ENCODE results near the gene RPP25L.

Gene RPP25L

GRCh38 chr9:34588671-34589635 lies 22.9 kb downstream of the RPP25L start:
- H3K9me3 ChIP-seq (ENCODE audit: severe bottlenecking), result no peaks in the 10 kb centered on the region
- no peak overlapping the region for H3K27ac ChIP-seq
- peaks cover 15% of the 10 kb centered on the region for H3K27me3 ChIP-seq (ENCODE audit: insufficient read depth, low read depth, severe bottlenecking)
- H3K36me3 ChIP-seq, result no peaks in the 10 kb centered on the region
- H3K4me3 ChIP-seq (ENCODE audit: low read depth, low read length), result peak overlapping the region; percentile 75
- TF ChIP-seq, protein P1, sequence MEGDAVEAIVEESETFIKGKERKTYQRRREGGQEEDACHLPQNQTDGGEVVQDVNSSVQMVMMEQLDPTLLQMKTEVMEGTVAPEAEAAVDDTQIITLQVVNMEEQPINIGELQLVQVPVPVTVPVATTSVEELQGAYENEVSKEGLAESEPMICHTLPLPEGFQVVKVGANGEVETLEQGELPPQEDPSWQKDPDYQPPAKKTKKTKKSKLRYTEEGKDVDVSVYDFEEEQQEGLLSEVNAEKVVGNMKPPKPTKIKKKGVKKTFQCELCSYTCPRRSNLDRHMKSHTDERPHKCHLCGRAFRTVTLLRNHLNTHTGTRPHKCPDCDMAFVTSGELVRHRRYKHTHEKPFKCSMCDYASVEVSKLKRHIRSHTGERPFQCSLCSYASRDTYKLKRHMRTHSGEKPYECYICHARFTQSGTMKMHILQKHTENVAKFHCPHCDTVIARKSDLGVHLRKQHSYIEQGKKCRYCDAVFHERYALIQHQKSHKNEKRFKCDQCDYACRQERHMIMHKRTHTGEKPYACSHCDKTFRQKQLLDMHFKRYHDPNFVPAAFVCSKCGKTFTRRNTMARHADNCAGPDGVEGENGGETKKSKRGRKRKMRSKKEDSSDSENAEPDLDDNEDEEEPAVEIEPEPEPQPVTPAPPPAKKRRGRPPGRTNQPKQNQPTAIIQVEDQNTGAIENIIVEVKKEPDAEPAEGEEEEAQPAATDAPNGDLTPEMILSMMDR (IDR thresholded peaks at IDR 0.05; ENCODE audit: low read depth, low read length), result no peak
- DNase-seq, result peak; percentile 42

GRCh38 chr9:34587271-34587670 lies 24.6 kb downstream of the RPP25L start:
- no peak for DNase-seq
- no peak overlapping the region for H3K4me3 ChIP-seq (ENCODE audit: low read depth, low read length)
- H3K27ac ChIP-seq, result no peak overlapping the region
- peaks cover 14% of the 10 kb centered on the region for H3K27me3 ChIP-seq (ENCODE audit: insufficient read depth, low read depth, severe bottlenecking)
- no peaks in the 10 kb centered on the region for H3K9me3 ChIP-seq (ENCODE audit: severe bottlenecking)
- TF ChIP-seq, protein P1 (IDR thresholded peaks at IDR 0.05; ENCODE audit: low read depth, low read length), result no peak
- H3K36me3 ChIP-seq, result no peaks in the 10 kb centered on the region

GRCh38 chr9:34585946-34586669 lies 25.8 kb downstream of the RPP25L start:
- Histone ChIP-seq H3K4me3 (ENCODE audit: low read depth, low read length) (no peak overlapping the region), H3K9me3 (ENCODE audit: severe bottlenecking) (no peaks in the 10 kb centered on the region), H3K27me3 (ENCODE audit: insufficient read depth, low read depth, severe bottlenecking) (peaks cover 3% of the 10 kb centered on the region), H3K27ac (no peak overlapping the region), H3K36me3 (no peaks in the 10 kb centered on the region)
- TF ChIP-seq, protein P1 (IDR thresholded peaks at IDR 0.05; ENCODE audit: low read depth, low read length), result no peak
- no peak for DNase-seq

DNA sequence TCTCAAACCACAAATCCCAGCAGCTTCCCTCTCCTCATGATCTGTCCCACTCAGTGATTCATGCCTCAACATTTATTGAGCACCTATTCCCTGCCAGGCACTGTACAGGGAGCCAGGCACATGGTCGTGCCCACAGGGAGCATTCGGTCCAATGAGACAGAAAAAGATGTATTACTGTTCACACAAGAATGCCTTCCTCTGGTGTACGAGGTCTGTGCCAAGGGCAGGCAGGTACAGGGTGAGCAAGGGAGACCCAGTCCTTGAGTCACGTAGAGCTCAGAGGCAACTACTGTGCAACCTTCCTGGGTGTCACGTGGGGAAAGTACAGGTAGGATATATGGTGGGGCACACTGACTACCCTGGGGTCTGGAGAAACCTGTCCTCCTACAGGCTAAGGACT lies 26.9 kb downstream of the RPP25L start:
- Histone ChIP-seq H3K9me3 (ENCODE audit: severe bottlenecking) (no peaks in the 10 kb centered on the region), H3K27ac (no peak overlapping the region), H3K36me3 (no peaks in the 10 kb centered on the region), H3K4me3 (ENCODE audit: low read depth, low read length) (no peak overlapping the region), H3K27me3 (ENCODE audit: insufficient read depth, low read depth, severe bottlenecking) (no peaks in the 10 kb centered on the region)
- DNase-seq, result no peak
- TF ChIP-seq, protein P1 (IDR thresholded peaks at IDR 0.05; ENCODE audit: low read depth, low read length), result no peak

DNA sequence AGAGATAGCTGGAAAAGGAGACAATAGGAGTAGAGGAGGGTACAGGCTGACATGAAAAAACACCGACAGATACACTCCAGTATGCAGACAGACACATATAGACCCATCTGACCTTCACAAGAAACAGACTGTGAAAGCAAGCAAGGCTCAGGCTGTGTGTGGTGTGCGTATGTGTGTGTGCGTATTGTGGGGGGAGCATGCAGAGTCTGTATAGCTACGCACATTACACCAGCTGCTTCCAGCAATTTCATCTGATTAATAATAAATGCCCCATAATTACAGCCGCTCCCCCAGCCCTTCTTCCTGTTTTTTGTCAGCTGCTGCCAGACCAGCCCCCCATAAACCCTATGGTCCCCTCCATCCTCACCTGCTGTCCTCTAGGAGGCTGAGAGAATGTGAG lies 29.1 kb downstream of the RPP25L start:
- Histone ChIP-seq H3K27ac (no peak overlapping the region), H3K27me3 (ENCODE audit: insufficient read depth, low read depth, severe bottlenecking) (no peaks in the 10 kb centered on the region), H3K36me3 (no peaks in the 10 kb centered on the region), H3K9me3 (ENCODE audit: severe bottlenecking) (no peaks in the 10 kb centered on the region), H3K4me3 (ENCODE audit: low read depth, low read length) (no peak overlapping the region)
- TF ChIP-seq, protein P1 (IDR thresholded peaks at IDR 0.05; ENCODE audit: low read depth, low read length), result no peak
- DNase-seq, result no peak

All from WERI-Rb-1 (cell line).